GM06990 (cell line): Measurements from ENCODE around the gene ADCY9.

Source experiments
- DNase-seq: peaks from one replicate; pipeline ENCODE4 v3.0.0-alpha.2; 2011; ENCODE audit not compliant: insufficient read length; ENCODE audit errors: extremely low read depth
- H3K27me3 ChIP-seq: replicated peaks from 2 replicates; pipeline ENCODE4 v1.6.0; 2011; ENCODE audit warnings: low read length; ENCODE audit not compliant: control insufficient read depth, insufficient read depth
- H3K36me3 ChIP-seq: 2 replicates; pipeline ENCODE4 v1.5.1; 2011; ENCODE audit warnings: low read length; ENCODE audit not compliant: control insufficient read depth, insufficient read depth
- H3K4me3 ChIP-seq: replicated peaks from 2 replicates; pipeline ENCODE4 v1.5.1; 2011; ENCODE audit warnings: low read depth, mild to moderate bottlenecking, control low read depth, low read length
- CTCF ChIP-seq: IDR thresholded peaks from 2 replicates; pipeline ENCODE4 v1.5.1; 2011; ENCODE audit warnings: low read length, control low read depth, mild to moderate bottlenecking, inconsistent platforms; ENCODE audit not compliant: insufficient read depth, poor library complexity, severe bottlenecking

Gene ADCY9

GRCh38 chr16:4101421-4102219 lies 14.6 kb downstream of the ADCY9 start:
- no peak for TF ChIP-seq CTCF
- H3K4me3 ChIP-seq, result no peak overlapping the region
- H3K27me3 ChIP-seq, result no peaks in the 10 kb centered on the region
- no peak for DNase-seq
- no peaks in the 10 kb centered on the region for H3K36me3 ChIP-seq

DNA sequence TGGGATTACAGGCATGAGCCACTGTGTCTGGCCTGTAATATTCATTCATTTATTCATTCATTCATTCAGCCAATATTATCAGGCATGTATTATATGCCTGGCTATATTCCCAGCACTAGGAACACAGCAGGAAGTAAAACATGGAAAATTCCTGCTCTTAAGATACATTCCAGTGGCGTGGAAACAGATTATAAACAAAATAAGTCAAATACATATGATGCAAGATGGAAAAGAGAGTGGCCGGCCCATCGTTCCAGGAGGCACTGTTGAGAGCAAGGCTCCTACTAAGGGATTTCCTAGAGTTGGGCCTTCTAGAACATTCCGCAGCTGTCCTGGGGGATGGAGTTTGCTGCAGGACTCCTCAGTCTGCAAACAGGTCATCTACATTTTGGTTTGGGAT lies 17.7 kb downstream of the ADCY9 start:
- no peaks in the 10 kb centered on the region for H3K36me3 ChIP-seq
- no peaks in the 10 kb centered on the region for H3K27me3 ChIP-seq
- no peak overlapping the region for H3K4me3 ChIP-seq
- no peak for DNase-seq
- no peak for TF ChIP-seq CTCF

GRCh38 chr16:4097826-4098240 lies 18.4 kb downstream of the ADCY9 start:
- no peaks in the 10 kb centered on the region for H3K27me3 ChIP-seq
- H3K36me3 ChIP-seq, result no peaks in the 10 kb centered on the region
- no peak overlapping the region for H3K4me3 ChIP-seq
- no peak for TF ChIP-seq CTCF
- DNase-seq, result no peak

DNA sequence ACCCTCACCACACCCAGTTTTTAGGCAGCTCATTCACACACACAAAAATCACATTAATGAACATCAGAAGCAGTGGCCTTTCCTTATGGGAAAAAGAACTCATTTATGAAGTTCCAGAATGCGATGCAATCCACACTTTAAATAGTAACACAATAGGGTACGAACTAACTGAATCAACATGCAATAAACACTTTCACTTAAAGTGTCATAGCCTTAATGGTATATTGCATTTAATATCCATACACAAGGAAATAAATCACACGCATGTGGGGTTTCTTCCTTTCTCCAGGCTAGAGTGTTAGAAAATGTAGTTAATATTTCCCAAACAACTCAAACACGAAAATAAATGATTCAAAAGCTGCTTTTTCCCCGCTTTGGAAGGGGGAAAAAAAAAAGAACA lies 19.7 kb downstream of the ADCY9 start:
- TF ChIP-seq CTCF, result no peak
- no peaks in the 10 kb centered on the region for H3K27me3 ChIP-seq
- H3K36me3 ChIP-seq, result no peaks in the 10 kb centered on the region
- H3K4me3 ChIP-seq, result no peak overlapping the region
- DNase-seq, result no peak

DNA sequence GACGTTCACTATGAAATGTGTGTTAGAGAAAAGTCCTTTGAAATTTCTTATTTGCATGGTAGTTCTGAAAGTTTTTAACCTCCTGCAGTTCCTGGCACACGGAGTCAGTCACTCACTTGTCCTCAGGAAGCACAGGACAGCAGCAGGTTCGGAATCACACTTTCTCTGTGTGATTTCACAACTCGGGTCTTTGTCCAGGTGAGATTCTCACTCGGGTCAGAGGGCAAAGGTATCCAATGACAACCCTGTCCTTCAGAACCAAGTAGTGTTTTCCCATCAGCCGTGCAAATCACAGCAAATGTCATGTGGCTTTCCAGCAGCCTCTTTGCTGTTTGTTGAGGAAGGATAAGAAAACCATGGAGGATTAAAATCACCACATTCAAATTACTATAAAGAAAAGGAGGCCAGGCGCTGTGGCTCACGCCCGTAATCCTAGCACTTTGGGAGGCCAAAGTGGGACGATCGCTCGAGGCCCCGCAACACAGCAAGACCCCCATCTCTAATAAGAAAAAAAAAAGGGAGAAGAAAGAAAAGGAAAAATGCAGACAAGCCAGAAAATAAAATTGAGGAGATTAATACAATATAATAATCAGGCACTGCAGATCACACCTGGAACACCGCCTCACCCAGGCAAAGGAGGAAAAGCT lies 22.0 kb downstream of the ADCY9 start:
- H3K27me3 ChIP-seq, result no peaks in the 10 kb centered on the region
- no peak for TF ChIP-seq CTCF
- H3K36me3 ChIP-seq, result no peaks in the 10 kb centered on the region
- DNase-seq, result no peak
- no peak overlapping the region for H3K4me3 ChIP-seq
